ENCODE measurements around the gene SLC4A3. TPM values are rescaled to one million over a fixed set of nuclear protein-coding genes. Genes with fewer than 3 reads are reported as not detected.
"Not testable (repeated sequence)": the region's sequence is repeated elsewhere in the genome, so short reads cannot be mapped to it uniquely, and the experiment has no call there.

SLC4A3 gene
- total and polyA plus RNA-seq, 2 of the 13 experiments (the other 11 are each of a cell fraction or from before 2014, with no cell fraction given), result 0.18 to 0.95 TPM

GRCh38 chr2:219681694-219682300 is 54.4 kb downstream of the SLC4A3 start (continued):
- no peak for TF ChIP-seq ZNF530 (CRISPR knock-in tag; IDR thresholded peaks at IDR 0.05; ENCODE audit: low read depth)
- TF ChIP-seq, protein P1, sequence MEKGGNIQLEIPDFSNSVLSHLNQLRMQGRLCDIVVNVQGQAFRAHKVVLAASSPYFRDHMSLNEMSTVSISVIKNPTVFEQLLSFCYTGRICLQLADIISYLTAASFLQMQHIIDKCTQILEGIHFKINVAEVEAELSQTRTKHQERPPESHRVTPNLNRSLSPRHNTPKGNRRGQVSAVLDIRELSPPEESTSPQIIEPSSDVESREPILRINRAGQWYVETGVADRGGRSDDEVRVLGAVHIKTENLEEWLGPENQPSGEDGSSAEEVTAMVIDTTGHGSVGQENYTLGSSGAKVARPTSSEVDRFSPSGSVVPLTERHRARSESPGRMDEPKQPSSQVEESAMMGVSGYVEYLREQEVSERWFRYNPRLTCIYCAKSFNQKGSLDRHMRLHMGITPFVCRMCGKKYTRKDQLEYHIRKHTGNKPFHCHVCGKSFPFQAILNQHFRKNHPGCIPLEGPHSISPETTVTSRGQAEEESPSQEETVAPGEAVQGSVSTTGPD (CRISPR knock-in tag; IDR thresholded peaks at IDR 0.05), result no peak
- TF ChIP-seq, protein P2, sequence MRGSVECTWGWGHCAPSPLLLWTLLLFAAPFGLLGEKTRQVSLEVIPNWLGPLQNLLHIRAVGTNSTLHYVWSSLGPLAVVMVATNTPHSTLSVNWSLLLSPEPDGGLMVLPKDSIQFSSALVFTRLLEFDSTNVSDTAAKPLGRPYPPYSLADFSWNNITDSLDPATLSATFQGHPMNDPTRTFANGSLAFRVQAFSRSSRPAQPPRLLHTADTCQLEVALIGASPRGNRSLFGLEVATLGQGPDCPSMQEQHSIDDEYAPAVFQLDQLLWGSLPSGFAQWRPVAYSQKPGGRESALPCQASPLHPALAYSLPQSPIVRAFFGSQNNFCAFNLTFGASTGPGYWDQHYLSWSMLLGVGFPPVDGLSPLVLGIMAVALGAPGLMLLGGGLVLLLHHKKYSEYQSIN (CRISPR knock-in tag; IDR thresholded peaks at IDR 0.05; ENCODE audit: borderline replicate concordance), result no peak
- TF ChIP-seq ZNF710 (CRISPR knock-in tag; IDR thresholded peaks at IDR 0.05; ENCODE audit: borderline replicate concordance), result no peak

- DNase-seq (ENCODE audit: low spot score); H3K9me3 ChIP-seq (ENCODE audit: low read length); H3K27ac ChIP-seq (ENCODE audit: extremely low read length, insufficient read depth, low read length); H3K36me3 ChIP-seq (replicated peaks in 1 of 2; ENCODE audit: control insufficient read depth in 1 of 2, insufficient read depth in 2 of 2, low read length in 2 of 2); FAIRE-seq; H3K79me2 ChIP-seq (ENCODE audit: insufficient read depth, low read length); H3K4me3 ChIP-seq (replicated peaks in 1 of 3; ENCODE audit: insufficient read depth in 1 of 3, low read depth in 2 of 3, low read length in 3 of 3); POLR2A ChIA-PET; in situ Hi-C loops (cut with HindIII; ENCODE audit: extremely low pct_ligation_motif_present, low pct_unique_long_range_greater_than_20kb); H3K9ac ChIP-seq (ENCODE audit: insufficient read depth, low read depth, low read length); H3K4me2 ChIP-seq (ENCODE audit: low read depth, low read length); intact Hi-C loops (cut with micrococcal nuclease; ENCODE audit: unreplicated experiment); H2AFZ ChIP-seq (ENCODE audit: low read length); ATAC-seq; H4K20me1 ChIP-seq (ENCODE audit: insufficient read depth, low read length); CTCF ChIA-PET (ENCODE audit: low intra/inter-chr PET ratio, low total read pairs); BruUV-seq (replicated peaks): not testable (repeated sequence)
- H3K27me3 ChIP-seq (ENCODE audit: control insufficient read depth in 1 of 2, insufficient read depth in 2 of 2, low read length in 2 of 2), result peaks cover 0 to 14% of the 10 kb centered on the region in 2 experiments; a peak in 3 of 5 replicates
- 10% methylated on average over 2 of the region's 2 CpGs for WGBS (ENCODE audit: low lambda C conversion rate)
- H3K4me1 ChIP-seq (ENCODE audit: insufficient read depth, low read length), result peaks cover 27% of the 10 kb centered on the region
These were observed 56.0 kb downstream of the SLC4A3 start for GRCh38 chr2:219683474-219683873.
